GM18867 (cell line): ENCODE data around the gene ANO6.
A peak's percentile ranks its signal among the peaks of the same experiment; 100 is the strongest.
"Not testable (repeated sequence)": the region's sequence is repeated elsewhere in the genome, so short reads cannot be mapped to it uniquely, and the experiment has no call there.

Source experiments
- ATAC-seq: cut with Tn5 transposase; IDR thresholded peaks from one replicate; pipeline ENCODE4 v1.9.1; 2021; ENCODE audit warnings: mild to moderate bottlenecking, moderate library complexity; ENCODE audit not compliant: unreplicated experiment

ANO6 gene, protein sequence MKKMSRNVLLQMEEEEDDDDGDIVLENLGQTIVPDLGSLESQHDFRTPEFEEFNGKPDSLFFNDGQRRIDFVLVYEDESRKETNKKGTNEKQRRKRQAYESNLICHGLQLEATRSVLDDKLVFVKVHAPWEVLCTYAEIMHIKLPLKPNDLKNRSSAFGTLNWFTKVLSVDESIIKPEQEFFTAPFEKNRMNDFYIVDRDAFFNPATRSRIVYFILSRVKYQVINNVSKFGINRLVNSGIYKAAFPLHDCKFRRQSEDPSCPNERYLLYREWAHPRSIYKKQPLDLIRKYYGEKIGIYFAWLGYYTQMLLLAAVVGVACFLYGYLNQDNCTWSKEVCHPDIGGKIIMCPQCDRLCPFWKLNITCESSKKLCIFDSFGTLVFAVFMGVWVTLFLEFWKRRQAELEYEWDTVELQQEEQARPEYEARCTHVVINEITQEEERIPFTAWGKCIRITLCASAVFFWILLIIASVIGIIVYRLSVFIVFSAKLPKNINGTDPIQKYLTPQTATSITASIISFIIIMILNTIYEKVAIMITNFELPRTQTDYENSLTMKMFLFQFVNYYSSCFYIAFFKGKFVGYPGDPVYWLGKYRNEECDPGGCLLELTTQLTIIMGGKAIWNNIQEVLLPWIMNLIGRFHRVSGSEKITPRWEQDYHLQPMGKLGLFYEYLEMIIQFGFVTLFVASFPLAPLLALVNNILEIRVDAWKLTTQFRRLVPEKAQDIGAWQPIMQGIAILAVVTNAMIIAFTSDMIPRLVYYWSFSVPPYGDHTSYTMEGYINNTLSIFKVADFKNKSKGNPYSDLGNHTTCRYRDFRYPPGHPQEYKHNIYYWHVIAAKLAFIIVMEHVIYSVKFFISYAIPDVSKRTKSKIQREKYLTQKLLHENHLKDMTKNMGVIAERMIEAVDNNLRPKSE

DNA sequence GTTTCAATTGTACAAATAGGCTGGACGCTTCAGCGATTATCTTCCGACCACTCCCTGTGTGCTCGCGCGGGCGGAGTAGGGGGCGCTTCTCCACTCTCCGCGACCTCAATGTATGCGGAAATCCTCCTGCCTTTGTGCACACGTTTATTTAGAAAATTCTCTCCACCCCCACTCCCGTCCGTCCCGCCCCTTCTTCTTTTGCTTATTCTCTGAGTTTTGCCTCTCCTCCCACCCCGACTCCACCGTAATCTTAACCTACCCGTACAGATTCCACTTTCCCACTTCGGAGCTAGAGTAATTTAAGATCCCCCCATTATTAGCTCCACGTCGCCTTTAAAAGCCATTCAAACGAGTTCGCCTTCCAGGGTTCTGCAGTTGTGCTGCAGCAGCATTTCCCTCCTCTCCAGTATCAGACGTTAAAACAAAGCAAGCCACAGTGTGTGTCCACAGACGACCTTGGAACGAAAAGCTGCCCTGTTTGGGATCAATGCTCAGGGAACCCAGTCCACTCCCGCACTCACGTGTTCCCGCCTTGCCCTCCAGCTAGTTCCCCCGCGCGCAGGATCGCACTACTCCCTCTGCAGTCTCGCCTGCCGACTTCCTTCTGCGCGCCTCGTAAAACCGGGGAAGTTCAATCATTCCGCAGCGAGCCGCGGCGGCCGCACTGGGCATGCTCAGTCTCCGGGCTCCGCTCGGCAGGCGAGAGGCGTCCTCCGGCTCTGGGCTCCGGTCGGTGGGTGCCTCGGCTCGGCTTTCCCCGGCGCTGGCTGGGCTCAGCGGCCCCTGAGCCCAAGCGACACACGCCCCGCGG, at the start of gene ANO6:
TSS of gene ANO6 (plus strand) at position 677 of the 811 bp plus-strand sequence. CDS start 227 bp downstream, outside the sequence.
- peak; percentile 76 for ATAC-seq

- no peak for ATAC-seq
Observed at GRCh38 chr12:45168976-45169375, 46.9 kb upstream of the ANO6 start.

- ATAC-seq, result peak; percentile 84
Observed at GRCh38 chr12:45170456-45171042, 45.3 kb upstream of the ANO6 start.

DNA sequence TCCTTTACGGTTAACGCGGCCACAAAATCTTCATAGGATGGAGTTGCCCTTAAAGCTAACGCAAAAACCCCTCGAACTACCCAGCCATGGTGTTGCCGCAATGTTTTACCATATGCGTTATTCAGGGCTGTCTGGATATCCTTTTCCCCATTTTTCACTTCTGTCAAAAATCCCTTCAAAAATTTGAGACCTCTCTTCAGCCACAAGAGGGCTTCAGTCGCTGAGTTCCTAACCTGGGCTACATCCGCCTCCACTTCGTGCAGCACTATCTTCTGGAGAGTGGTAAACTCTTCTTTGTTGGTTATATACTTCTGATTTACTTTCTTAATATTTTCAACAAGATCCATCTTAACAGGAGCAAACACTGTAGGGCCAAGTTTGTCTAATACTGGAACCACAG, 42.6 kb upstream of the ANO6 start:
- not testable (repeated sequence) for ATAC-seq

- ATAC-seq, result no peak
Observed at GRCh38 chr12:45174595-45174994, 41.3 kb upstream of the ANO6 start.

GRCh38 chr12:45178771-45179170, 37.1 kb upstream of the ANO6 start:
- no peak for ATAC-seq

DNA sequence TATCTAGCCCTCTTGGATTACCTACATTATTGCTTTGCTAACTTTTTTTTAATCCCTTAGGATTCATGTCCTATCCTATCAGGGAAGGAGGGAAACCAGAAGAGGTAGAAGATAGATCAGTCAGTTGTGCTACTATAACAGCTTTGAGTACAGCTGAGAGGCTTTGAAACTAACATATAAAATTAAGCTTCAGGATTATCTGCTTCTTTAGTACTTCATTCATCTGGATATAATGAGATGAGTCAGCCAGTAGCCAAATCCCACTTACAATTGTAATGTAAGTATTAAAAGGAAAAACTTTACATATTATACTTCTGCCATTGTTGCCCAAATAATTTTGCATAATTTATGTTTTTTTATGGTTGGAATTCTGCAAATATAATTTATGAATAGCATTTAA, 33.4 kb upstream of the ANO6 start:
- no peak for ATAC-seq

DNA sequence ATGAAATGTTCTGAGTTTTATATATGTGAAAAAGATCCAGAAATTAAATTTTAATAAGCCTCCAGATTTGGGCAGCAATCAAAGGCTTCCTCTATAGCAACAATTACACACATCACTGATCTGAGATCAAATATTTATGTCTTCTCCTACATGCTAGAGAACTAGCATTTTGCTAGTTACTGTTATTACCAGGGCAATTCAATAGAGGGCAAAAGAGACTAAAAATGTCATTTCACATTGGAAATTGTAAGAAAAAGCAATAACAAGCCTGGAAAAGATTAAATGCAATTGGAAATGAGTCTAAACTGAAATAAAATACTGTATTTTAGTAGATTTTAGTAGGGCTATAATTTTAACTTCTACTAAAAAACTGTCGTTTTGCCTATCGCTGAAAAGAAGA, 32.6 kb upstream of the ANO6 start:
- no peak for ATAC-seq

DNA sequence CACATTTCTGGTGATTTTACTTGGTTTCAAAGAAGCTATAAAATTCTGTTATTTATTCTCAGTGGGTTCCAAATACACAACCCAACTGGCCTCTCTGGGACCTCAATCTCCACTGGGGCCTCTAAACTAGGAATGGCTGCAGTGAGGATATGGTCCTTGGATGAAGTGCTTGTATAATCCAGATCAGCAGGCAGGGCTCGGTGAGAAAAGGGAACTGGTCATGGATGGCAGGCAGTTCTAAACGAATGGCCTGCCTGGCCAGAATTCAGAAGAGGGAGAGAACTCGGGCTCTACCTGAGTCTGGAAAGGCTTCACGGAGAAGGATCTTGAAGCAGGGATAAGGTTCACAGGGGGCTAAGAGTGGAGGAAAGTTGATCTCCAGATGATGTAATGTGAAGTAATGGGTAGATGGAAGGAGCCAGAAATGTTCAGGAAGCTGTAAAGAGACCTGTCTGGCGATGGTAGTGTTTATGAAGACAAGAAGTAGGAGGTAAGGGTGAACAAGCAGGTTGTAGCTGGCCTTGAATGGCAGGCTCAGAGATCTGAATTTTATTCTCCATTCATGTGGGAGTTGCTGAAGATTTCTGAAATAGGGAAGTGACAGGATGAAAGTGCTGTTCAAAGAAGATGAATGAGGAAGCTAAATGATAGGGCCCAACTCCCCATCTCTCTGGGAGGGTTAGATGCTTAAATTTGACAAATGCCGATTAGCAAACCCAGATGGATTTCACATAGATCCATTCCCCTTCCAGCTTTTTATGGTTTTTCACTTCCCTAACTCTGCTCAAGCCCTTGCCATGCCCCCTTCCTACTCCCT, 31.5 kb upstream of the ANO6 start:
- ATAC-seq, result no peak

DNA sequence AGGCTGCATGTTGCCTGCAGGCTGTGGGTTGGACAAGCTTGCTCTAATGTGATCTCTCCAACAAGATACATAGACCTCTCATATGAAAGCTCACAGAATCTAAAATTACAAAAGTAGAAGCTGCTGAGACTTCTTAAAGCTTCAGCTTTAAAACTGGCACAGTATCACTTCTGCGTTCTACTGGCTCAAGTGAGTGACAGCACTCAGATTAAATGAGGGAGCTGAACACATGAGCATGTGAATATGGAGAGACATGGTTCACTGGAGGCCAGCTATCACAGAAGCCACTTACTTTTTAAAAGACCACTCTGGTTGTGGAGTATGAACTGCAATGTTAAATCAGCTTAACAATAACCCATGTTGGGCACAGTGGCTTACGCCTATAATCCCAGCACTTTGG, 29.1 kb upstream of the ANO6 start:
- no peak for ATAC-seq

DNA sequence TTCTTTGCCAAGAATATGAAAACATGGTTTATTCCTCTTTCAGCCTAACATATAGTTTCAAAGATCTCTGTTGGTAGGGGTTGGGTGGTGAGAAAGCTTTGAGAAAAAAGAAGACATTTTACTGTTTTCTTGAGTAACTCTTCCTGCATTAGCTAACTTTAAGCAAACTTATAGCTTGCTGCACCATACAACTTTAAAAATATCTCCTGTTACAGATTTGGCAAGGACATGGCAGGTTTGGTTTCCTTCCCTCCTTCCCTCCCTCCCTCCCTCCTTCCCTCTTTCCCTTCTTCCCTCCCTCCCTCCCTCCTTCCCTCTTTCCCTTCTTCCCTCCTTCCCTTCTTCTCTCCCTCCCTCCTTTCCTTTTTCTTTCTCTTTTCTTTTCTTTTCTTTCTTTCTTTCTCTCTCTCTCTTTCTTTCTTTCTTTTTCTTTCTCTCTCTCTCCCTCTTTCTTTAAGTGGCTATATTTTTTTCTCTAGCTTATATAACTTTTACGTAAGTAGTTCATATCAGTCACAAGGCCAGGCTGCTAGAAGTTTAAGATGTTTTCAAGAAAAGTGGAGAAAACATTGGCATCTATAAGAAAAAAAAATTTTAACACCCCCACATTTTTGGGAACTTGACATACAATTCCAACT, 26.0 kb upstream of the ANO6 start:
- no peak for ATAC-seq

GRCh38 chr12:45191239-45191638, 24.7 kb upstream of the ANO6 start:
- ATAC-seq, result no peak

- ATAC-seq, result no peak
Observed at GRCh38 chr12:45192707-45193106, 23.2 kb upstream of the ANO6 start.

DNA sequence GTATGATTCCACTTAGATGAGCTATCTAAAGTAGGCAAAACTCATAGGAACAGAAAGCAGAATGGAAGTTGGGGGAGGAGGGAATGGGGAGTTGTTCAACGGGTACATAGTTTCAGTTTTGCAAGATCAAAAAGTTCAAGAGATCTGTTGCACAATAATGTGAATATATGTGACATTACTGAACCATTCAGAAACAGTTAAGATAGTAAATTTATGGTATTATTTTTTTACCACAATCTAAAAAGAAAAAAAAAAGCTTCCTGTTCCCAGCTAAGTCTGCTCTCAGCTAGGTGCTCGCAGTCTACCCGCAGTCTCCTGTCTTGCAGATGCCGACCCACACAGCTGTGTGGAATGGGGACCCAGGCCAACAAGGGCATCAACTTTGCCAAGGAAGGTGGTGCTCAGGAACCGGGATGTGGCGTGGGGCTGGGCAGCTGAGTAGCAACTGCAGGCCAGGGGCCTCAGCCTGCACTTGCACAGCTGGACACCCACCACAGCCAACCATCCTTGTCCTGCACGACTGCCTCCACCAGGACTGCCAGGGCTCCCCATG, 15.3 kb upstream of the ANO6 start:
- ATAC-seq, result no peak

DNA sequence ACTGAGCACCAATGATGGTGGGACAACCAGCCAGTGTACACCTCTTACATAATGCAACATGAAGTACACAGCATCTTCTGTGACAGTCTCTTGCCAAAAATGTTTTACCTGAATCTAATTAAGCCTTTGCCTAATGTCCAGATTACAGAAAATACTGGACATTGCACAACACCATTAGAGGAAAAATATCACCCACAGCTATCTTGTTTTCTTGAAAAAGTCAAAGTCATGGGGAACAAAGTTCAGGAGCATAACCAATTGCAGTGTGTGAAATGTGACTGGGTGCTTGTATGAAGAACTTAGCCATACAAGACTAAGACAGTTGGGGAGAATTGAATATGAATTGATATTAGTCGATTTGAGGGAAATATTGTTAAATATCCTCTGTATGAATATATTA, 12.1 kb upstream of the ANO6 start:
- ATAC-seq, result no peak

GRCh38 chr12:45204757-45205156, 11.1 kb upstream of the ANO6 start:
- ATAC-seq, result no peak

DNA sequence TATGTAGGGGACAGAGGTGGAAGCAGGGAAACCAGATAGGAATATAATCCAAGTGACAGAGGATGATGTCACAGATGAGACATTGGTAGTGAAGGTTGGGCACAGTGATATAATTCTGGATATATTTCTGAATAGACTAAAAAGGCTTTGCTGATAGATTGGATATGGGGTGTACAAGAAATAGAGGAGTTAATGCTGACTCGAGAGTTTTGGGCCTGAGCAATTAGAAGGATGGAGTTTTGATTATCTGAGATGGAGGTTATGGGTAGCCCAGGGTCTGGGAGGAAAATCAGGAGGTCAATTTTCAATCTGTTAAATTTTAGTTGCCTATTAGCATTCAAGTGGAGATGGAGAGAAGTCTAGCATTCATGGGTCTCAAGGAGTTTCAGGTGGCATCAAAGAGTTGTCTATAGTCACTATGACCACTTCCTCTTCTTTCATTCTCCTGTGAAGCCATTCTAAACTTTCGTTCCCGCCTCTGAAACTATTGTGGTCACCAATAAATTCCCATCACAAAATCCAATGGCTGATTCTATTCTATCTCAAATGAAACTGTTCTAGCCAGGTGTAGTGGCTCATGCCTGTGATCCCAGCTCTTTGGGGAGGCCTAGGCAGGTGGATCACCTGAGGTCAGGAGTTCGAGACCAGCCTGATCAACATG, 10.6 kb upstream of the ANO6 start:
- ATAC-seq, result peak; percentile 68
